NCI-H510A treated with DMSO at 0.1 percent for 48 hours (cell line): ENCODE data around the gene DNAJC30.
"Not testable (repeated sequence)": the region's sequence is repeated elsewhere in the genome, so short reads cannot be mapped to it uniquely, and the experiment has no call there.

Experiments
- DNase-seq: peaks from one replicate; lab custom pipeline; 2025; lab: John Stamatoyannopoulos, UW

The DNAJC30 gene

DNA sequence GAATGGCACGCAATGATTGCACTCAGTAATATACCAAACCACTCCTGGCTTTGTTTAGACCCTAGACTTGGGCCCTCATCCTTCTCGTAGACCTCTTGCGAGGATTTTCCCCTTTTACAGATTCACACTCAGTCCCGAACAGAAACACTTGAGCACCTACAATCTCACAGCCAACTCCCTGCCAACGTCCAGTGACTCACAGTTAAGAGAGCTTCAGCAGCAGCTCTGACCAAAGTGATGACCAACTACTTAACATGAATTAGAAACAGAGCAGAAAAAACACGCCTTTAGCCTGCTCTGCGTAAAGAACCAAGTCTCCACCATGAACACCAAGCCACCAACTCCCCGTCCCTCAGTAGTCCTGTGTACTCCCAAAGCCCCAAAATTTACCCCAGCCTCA is 2.2 kb downstream of the DNAJC30 start:
- no peak for DNase-seq

- DNase-seq = no peak
These were observed 2.8 kb downstream of the DNAJC30 start for GRCh38 chr7:73680501-73680900.

GRCh38 chr7:73679709-73680108 is 3.5 kb downstream of the DNAJC30 start:
- DNase-seq = no peak

DNA sequence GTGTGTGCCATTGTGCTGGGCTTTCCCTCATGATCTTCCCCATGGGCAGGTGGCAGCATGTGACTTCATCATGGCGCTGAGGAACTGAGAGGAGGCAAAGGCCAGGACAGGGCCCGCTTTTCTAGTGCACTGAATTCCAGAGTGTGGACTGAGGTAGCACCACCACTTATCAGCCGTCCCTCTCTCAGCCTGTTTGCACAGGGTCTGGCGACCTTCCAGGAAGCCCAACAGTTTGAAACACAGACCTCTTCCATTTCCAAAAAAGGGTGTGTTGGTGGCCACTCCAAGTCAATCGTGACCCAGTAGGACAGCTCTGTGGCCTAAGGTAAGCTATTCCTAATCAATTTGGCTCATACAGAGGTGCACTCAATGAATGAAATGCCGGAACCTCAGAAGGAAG is 4.4 kb downstream of the DNAJC30 start:
- DNase-seq = no peak

GRCh38 chr7:73676062-73676461 is 7.2 kb downstream of the DNAJC30 start:
- not testable (repeated sequence) for DNase-seq

DNA sequence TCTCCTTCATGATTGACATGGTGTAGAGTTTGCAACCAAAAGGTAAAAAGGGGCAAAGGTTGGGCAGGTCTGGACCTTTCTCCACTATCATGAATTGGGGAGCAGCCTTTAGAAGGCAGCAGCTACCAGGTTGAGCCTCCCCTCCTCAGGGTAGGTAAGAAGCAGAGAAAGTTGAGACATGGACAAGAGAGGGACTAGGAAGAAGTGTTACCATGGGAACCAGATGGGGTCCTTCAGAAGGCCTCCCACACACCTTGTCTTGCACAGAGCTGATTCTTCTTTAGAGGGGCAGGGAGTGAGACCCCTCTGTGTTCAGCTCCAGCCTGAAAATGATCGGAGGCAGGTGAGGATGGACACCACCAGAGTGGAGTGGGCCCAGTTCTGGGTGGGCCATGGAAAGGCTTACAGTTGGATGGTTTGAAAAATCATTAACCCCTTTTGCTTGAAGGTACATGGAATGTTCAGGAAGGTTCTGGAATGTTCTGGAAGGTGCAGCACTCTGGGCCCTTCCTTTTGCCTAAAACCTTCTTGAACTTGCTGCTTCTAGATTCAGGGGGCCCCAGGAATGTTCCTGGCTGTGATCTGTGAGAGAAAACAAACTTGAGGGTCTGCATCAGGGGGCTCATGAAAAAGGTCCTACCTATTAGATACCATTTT is 8.7 kb downstream of the DNAJC30 start:
- no peak for DNase-seq

- no peak for DNase-seq
These were observed 11.3 kb downstream of the DNAJC30 start for GRCh38 chr7:73671857-73672445.

- DNase-seq = no peak
These were observed 12.0 kb downstream of the DNAJC30 start for GRCh38 chr7:73671322-73671661.

GRCh38 chr7:73669858-73670385 is 13.3 kb downstream of the DNAJC30 start:
- no peak for DNase-seq

GRCh38 chr7:73669288-73669701 is 14.0 kb downstream of the DNAJC30 start:
- no peak for DNase-seq

DNA sequence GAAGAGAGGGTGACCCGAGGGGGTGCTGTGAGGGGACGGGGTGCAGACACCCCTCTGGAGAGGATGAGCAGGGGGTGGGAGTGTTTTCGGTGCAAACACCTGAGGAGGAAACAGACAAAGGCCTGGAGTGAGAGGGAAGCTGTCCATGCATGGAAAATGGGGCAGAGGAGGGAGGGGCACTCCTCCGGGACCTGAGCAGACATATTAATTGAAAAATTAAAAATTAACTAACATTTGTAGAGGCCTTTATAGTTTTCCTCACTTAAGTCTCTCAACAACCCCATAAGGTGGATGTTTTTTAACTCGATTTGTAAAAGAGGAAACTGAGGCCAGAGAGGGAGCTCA is 14.4 kb downstream of the DNAJC30 start:
- DNase-seq = no peak

DNA sequence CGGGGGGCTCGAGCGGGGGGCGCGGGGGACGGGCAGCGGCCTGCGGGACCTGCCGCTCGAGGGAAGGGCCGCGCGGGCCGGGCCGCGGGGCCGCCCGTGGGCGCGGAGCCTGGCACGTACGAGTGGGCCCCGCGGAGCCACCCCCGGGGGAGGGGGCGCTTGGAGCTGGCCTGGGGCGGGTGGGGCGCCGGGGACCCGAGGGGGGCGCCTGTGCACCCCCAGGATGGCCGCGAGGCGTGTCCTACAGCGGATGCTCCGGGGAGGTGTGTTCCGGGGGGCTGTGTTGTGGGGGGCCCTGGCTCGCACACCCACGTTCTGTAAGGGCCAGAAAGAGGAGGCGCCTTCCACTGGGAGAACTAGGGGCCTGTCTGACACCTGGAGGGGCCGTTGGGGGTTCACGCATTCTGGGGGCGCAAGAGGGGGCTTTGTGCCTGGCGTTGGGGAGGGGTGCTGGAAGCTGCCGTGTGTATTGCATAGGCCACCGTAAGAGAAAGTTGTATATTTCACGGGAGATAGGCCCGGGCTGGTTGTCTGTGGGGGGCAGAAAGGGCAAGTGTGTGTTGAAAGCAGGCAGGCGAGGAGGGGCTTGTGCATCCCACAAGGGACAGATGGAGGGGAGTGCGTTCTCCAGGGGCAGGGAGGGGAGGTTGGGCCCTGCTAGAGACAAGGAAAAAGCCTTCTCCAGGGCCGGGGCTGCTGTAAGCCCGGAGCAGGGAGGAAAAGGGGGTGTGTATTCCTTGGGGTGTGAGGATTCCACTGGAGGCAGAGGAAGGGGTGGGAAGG is 15.0 kb downstream of the DNAJC30 start:
- DNase-seq = no peak

- peak; percentile 78 for DNase-seq
These were observed 15.7 kb downstream of the DNAJC30 start, which contains the start of gene VPS37D for GRCh38 chr7:73667344-73668102. Gene VPS37D (plus strand): TSS chr7:73667831. CDS start chr7:73667959, 128 bp downstream.

DNA sequence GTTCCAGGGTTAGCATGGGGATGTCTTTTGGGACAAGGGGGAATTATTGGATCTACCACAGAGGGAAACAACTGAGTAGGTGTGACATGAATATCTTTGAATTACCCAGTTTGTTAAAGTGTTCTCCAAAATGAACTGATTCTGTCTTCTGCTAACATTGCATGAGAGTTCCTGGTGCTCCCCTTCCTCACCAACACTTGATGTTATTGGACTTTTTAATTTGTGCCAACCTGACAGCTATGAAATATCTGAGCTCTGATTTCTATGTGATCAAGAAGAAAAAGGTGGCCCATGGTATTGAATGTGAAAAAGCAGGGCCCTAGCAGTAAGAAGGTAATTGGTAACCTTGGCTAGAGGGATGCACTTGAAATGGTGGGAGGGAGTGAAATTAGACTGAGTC is 20.2 kb downstream of the DNAJC30 start:
- no peak for DNase-seq

GRCh38 chr7:73660594-73660993 is 22.7 kb downstream of the DNAJC30 start:
- DNase-seq = not testable (repeated sequence)

DNA sequence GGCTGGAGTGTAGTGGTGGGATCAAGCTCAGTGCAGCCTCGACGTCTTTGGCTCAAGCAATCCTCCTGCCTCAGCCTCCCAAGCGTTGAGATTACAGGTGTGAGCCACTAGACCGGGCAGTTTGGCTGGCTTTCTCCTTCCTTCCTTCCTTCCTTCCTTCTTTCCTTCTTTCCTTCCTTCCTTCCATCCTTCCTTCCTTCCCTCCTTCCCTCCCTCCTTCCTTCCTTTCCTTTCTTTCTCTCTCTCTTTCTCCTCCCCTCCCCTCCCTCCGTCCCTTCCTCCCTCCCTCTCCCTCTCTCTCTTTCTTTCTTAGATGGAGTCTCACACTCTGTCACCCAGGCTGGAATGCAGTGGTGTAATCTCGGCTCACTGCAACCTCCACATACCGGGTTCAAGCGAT is 23.3 kb downstream of the DNAJC30 start:
- no peak for DNase-seq

GRCh38 chr7:73655309-73655708 is 27.9 kb downstream of the DNAJC30 start:
- DNase-seq = not testable (repeated sequence)

DNA sequence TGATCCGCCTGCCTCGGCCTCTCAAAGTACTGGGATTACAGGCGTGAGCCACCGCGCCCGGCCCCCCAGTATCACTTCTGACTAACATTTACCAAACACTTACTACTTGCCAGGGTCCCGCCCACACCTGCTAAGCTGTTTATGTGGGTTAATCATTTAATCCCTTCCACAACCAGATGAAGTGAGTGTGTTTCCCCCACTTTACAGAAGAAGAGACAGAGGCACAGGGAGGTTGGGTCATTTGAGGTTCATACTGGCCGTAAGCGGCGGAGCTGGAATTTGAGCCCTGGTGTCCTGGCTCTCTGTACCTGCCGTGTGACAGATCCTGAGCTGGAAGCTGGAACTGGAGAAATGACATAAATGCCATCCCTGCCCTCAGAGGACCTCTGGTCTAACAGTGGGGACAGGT is 30.7 kb downstream of the DNAJC30 start:
- DNase-seq = no peak

- no peak for DNase-seq
These were observed 32.7 kb downstream of the DNAJC30 start for GRCh38 chr7:73650524-73650923.

GRCh38 chr7:73649576-73649975 is 33.7 kb downstream of the DNAJC30 start:
- no peak for DNase-seq

DNA sequence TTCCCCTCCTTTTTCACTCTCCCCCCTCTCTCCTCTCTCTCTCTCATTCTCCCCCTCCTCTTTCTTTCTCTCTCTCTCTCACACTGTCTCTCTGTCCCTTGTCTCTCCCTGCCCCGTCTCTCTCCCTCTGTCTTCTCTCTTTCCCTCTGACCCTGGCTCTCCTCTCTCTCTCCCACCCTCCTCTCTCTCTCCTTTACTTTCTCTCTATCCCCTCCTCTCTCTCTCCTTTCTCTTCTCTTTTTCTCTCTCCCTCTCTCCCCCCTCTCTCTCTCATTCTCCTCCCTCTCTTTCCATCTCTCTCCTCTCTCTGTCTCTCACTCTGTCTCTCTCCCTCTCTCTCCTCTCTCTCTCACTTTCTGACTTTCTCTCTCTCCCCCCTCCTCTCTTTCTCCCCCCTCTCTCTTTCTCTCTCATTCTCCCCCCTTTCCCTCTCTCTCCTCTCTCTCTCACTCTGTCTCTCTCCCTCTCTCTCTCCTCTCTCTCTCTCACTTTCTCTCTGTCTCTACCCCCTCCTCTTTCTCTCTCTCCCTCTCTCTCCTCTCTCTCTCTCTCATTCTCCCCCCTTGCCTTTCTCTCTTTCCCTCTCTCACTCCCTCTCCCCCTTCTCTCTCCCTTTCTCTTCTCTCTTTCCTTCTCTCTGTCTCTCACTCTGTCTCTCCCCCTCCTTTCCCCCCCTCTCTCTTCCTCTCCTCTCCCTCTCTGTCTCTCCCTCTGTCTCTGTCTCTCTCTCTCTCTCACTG is 34.5 kb downstream of the DNAJC30 start:
- no peak for DNase-seq
